A549 (cell line): ENCODE measurements around the gene CDKN2D.

Experiments
- CHD4 ChIP-seq: fragments of 200-600 bp; sonication (generic); IDR thresholded peaks from 2 replicates; pipeline ENCODE4 v1.6.1; 2016; ENCODE audit warnings: antibody characterized with exemption, mild to moderate bottlenecking, borderline replicate concordance
- EHMT2 ChIP-seq: fragments of 200-600 bp; sonication (generic); IDR thresholded peaks from 2 replicates; pipeline ENCODE4 v1.6.1; 2016; ENCODE audit warnings: antibody characterized with exemption, low read depth, mild to moderate bottlenecking, moderate library complexity
- EP300 ChIP-seq, 2 experiments: fragments of >200 bp; sonication (Bioruptor Twin); formaldehyde crosslinking; IDR thresholded peaks; 2 replicates in 1 of 2; 3 replicates in 1 of 2; pipeline ENCODE4 v1.6.1; 2016 to 2017
- POLR2A ChIP-seq: IDR thresholded peaks from 2 replicates; pipeline ENCODE4 v1.6.1; 2012; ENCODE audit warnings: mild to moderate bottlenecking, low read length
- TF ChIP-seq, protein P1 (sequence below): fragments of >200 bp; sonication (Bioruptor Twin); formaldehyde crosslinking; IDR thresholded peaks from 3 replicates; pipeline ENCODE4 v1.5.1; 2016

GRCh38 chr19:10538204-10538983, 30.4 kb downstream of the CDKN2D start:
- TF ChIP-seq, protein P1, sequence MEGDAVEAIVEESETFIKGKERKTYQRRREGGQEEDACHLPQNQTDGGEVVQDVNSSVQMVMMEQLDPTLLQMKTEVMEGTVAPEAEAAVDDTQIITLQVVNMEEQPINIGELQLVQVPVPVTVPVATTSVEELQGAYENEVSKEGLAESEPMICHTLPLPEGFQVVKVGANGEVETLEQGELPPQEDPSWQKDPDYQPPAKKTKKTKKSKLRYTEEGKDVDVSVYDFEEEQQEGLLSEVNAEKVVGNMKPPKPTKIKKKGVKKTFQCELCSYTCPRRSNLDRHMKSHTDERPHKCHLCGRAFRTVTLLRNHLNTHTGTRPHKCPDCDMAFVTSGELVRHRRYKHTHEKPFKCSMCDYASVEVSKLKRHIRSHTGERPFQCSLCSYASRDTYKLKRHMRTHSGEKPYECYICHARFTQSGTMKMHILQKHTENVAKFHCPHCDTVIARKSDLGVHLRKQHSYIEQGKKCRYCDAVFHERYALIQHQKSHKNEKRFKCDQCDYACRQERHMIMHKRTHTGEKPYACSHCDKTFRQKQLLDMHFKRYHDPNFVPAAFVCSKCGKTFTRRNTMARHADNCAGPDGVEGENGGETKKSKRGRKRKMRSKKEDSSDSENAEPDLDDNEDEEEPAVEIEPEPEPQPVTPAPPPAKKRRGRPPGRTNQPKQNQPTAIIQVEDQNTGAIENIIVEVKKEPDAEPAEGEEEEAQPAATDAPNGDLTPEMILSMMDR = no peak
- no peak for TF ChIP-seq EP300 (IDR thresholded peaks at IDR 0.05)
- no peak for TF ChIP-seq CHD4
- TF ChIP-seq EHMT2 = no peak
- TF ChIP-seq POLR2A = no peak
